ENCODE results near the gene UBE2J1. TPM values are rescaled to one million over a fixed set of nuclear protein-coding genes. Genes with fewer than 3 reads are reported as not detected.

The UBE2J1 gene
- polyA plus RNA-seq, 1 donor from 2014 or later = 47.2 TPM

DNA sequence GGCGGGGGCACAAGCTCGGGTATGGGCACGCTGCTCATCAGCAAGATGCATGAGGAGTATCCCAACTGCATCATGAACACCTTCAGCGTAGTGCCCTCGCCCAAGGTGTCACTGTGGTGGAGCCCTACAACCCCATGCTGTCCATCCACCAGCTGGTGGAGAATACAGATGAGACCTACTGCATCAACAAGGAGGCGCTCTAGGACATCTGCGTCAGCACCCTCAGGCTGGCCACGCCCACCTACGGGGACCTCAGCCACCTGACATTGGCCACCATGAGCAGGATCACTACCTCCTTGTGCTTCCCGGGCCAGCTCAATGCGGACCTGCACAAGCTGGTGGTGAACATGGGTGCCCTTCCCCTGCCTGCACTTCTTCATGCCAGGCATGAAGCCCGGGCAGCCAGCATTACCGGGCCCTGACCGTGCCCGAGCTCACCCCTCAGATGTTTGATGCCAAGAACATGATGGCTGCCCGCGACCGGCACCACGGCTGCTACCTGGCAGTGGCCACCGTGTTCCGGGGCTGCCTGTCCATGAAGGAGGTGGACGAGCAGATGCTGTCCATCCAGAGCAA lies 50.2 kb downstream of the UBE2J1 start:
- Histone ChIP-seq H3K4me2 (ENCODE audit: low read length) (no peak overlapping the region), H3K4me3 (ENCODE audit: low read length) (no peak overlapping the region), H4K20me1 (ENCODE audit: insufficient read depth) (no peaks in the 10 kb centered on the region), H3K27me3 (ENCODE audit: insufficient read depth, low read depth, low read length) (no peaks in the 10 kb centered on the region), H3F3A (ENCODE audit: insufficient read depth, low read length, poor library complexity, severe bottlenecking) (no peaks in the 10 kb centered on the region), H3K27ac (ENCODE audit: low read length) (no peak overlapping the region), H2AFZ (ENCODE audit: low read depth, low read length) (no peak overlapping the region), H3K9me3 (ENCODE audit: low read length) (no peaks in the 10 kb centered on the region), H3K79me2 (replicated peaks; ENCODE audit: insufficient read depth, low read length) (no peaks in the 10 kb centered on the region), H3K9ac (ENCODE audit: low read length) (no peak overlapping the region), H3K36me3 (ENCODE audit: insufficient read depth, low read length) (no peaks in the 10 kb centered on the region), H3K9me2 (ENCODE audit: insufficient read depth, low read length) (no peaks in the 10 kb centered on the region)
- TF ChIP-seq SMC3 (conservative IDR thresholded peaks at IDR 0.05; ENCODE audit: poor library complexity) (no peak), RAD21 (conservative IDR thresholded peaks at IDR 0.05) (no peak), TAF1 (IDR thresholded peaks at IDR 0.05; ENCODE audit: low read depth) (no peak), POLR2AphosphoS5 (IDR thresholded peaks at IDR 0.05) (no peak), EZH2 (IDR thresholded peaks at IDR 0.05; ENCODE audit: borderline replicate concordance, insufficient read depth, low read length, poor library complexity, severe bottlenecking) (no peak), CTCF (IDR thresholded peaks at IDR 0.05; ENCODE audit: poor library complexity, severe bottlenecking) (no peak), MXI1 (conservative IDR thresholded peaks at IDR 0.05; ENCODE audit: poor library complexity, severe bottlenecking) (no peak), EP300 (conservative IDR thresholded peaks at IDR 0.05; ENCODE audit: poor library complexity, severe bottlenecking) (no peak)
- TF ChIP-seq, protein P1, sequence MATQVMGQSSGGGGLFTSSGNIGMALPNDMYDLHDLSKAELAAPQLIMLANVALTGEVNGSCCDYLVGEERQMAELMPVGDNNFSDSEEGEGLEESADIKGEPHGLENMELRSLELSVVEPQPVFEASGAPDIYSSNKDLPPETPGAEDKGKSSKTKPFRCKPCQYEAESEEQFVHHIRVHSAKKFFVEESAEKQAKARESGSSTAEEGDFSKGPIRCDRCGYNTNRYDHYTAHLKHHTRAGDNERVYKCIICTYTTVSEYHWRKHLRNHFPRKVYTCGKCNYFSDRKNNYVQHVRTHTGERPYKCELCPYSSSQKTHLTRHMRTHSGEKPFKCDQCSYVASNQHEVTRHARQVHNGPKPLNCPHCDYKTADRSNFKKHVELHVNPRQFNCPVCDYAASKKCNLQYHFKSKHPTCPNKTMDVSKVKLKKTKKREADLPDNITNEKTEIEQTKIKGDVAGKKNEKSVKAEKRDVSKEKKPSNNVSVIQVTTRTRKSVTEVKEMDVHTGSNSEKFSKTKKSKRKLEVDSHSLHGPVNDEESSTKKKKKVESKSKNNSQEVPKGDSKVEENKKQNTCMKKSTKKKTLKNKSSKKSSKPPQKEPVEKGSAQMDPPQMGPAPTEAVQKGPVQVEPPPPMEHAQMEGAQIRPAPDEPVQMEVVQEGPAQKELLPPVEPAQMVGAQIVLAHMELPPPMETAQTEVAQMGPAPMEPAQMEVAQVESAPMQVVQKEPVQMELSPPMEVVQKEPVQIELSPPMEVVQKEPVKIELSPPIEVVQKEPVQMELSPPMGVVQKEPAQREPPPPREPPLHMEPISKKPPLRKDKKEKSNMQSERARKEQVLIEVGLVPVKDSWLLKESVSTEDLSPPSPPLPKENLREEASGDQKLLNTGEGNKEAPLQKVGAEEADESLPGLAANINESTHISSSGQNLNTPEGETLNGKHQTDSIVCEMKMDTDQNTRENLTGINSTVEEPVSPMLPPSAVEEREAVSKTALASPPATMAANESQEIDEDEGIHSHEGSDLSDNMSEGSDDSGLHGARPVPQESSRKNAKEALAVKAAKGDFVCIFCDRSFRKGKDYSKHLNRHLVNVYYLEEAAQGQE (IDR thresholded peaks at IDR 0.05; ENCODE audit: borderline replicate concordance) = no peak

DNA sequence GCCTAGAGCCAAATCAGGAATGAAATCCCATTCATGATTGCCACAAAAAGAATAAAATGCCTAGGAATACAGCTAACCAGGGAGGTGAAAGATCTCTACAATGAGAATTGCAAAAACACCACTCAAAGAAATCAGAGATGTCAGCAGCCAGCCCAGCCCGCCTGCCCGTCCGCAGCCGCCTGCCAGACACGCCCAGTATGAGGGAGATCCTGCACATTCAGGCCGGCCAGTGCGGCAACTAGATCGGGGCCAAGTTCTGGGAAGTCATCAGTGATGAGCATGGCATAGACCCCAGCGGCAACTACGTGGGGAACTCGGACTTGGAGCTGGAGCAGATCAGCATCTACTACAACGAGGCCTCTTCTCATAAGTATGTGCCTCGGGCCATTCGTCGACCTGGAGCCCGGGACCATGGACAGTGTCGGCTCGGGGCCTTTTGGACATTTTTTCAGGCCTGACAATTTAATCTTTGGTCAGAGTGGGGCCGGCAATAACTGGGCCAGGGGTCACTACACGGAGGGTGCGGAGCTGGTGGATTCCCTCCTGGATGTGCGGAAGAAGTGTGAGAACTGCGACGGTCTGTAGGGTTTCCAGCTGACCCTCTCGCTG lies 50.8 kb downstream of the UBE2J1 start:
- H3K27me3 ChIP-seq (ENCODE audit: insufficient read depth, low read depth, low read length) = no peaks in the 10 kb centered on the region
- H3K27ac ChIP-seq (ENCODE audit: low read length) = no peak overlapping the region
- H3K4me2 ChIP-seq (ENCODE audit: low read length) = no peak overlapping the region
- no peaks in the 10 kb centered on the region for H3K36me3 ChIP-seq (ENCODE audit: insufficient read depth, low read length)
- H3F3A ChIP-seq (ENCODE audit: insufficient read depth, low read length, poor library complexity, severe bottlenecking) = no peaks in the 10 kb centered on the region
- H4K20me1 ChIP-seq (ENCODE audit: insufficient read depth) = no peaks in the 10 kb centered on the region
- H3K9me3 ChIP-seq (ENCODE audit: low read length) = no peaks in the 10 kb centered on the region
- TF ChIP-seq EP300 (conservative IDR thresholded peaks at IDR 0.05; ENCODE audit: poor library complexity, severe bottlenecking) = no peak
- TF ChIP-seq MXI1 (conservative IDR thresholded peaks at IDR 0.05; ENCODE audit: poor library complexity, severe bottlenecking) = no peak
- TF ChIP-seq SMC3 (conservative IDR thresholded peaks at IDR 0.05; ENCODE audit: poor library complexity) = no peak
- TF ChIP-seq POLR2AphosphoS5 (IDR thresholded peaks at IDR 0.05) = no peak
- TF ChIP-seq CTCF (IDR thresholded peaks at IDR 0.05; ENCODE audit: poor library complexity, severe bottlenecking) = no peak
- TF ChIP-seq, protein P1 (IDR thresholded peaks at IDR 0.05; ENCODE audit: borderline replicate concordance) = no peak
- H3K9me2 ChIP-seq (ENCODE audit: insufficient read depth, low read length) = no peaks in the 10 kb centered on the region
- no peaks in the 10 kb centered on the region for H3K79me2 ChIP-seq (replicated peaks; ENCODE audit: insufficient read depth, low read length)
- H3K9ac ChIP-seq (ENCODE audit: low read length) = no peak overlapping the region
- no peak overlapping the region for H2AFZ ChIP-seq (ENCODE audit: low read depth, low read length)
- no peak overlapping the region for H3K4me3 ChIP-seq (ENCODE audit: low read length)
